Panc1 (cell line): ENCODE results near the gene MYOZ2. TPM values are rescaled to one million over a fixed set of nuclear protein-coding genes. Genes with fewer than 3 reads are reported as not detected.

Source experiments
- ATAC-seq: fragments of 200-7000 bp; cut with Tn5 transposase; 2 replicates; pipeline ENCODE4 v1.9.1; 2020; ENCODE audit warnings: mild to moderate bottlenecking, moderate library complexity
- BruUV-seq: library from RNA; stranded (reverse); fragments of 400-500 nt; replicated peaks from 2 replicates; lab custom pipeline; 2021; lab: Mats Ljungman, UMichigan
- CTCF ChIA-PET: fragments of 300-600 bp; sonication (Branson Sonifier 250); formaldehyde crosslinking; loops from one replicate; lab custom pipeline; 2022; ENCODE audit warnings: antibody characterized with exemption; lab: Charles Lee
- POLR2A ChIA-PET: fragments of 300-600 bp; sonication (Branson Sonifier 250); formaldehyde crosslinking; loops from one replicate; lab custom pipeline; 2022; ENCODE audit warnings: antibody characterized with exemption; lab: Charles Lee
- DNase-seq: peaks from one replicate; pipeline ENCODE4 v3.0.0-alpha.2; 2010; ENCODE audit warnings: low read depth, low spot score
- H3K27ac ChIP-seq: 2 replicates; pipeline ENCODE4 v1.5.1; 2011; ENCODE audit warnings: mild to moderate bottlenecking, low read length, inconsistent platforms
- H3K27me3 ChIP-seq: fragments of 200-500 bp; sonication (Bioruptor generic); 2 replicates; pipeline ENCODE4 v1.6.0; 2014; ENCODE audit warnings: low read length, inconsistent platforms; ENCODE audit not compliant: control insufficient read depth, insufficient read depth
- H3K36me3 ChIP-seq: fragments of 200-500 bp; sonication (Bioruptor generic); 2 replicates; pipeline ENCODE4 v1.5.1; 2014; ENCODE audit warnings: inconsistent platforms, mild to moderate bottlenecking, low read length, moderate library complexity; ENCODE audit not compliant: control insufficient read depth, insufficient read depth
- H3K4me1 ChIP-seq: 2 replicates; pipeline ENCODE4 v1.5.1; 2011; ENCODE audit warnings: inconsistent platforms, mild to moderate bottlenecking, low read length, moderate library complexity; ENCODE audit not compliant: control insufficient read depth, insufficient read depth
- H3K4me3 ChIP-seq, 2 experiments: 2 replicates each; pipeline ENCODE4 v1.5.1; 2011 to 2012; ENCODE audit warnings: low read depth in 2 of 2, low read length in 2 of 2, mild to moderate bottlenecking in 2 of 2, inconsistent platforms in 1 of 2, moderate library complexity in 1 of 2
- H3K9me3 ChIP-seq: fragments of 200-500 bp; sonication (Bioruptor generic); 2 replicates; pipeline ENCODE4 v1.5.1; 2014; ENCODE audit warnings: low read depth, mild to moderate bottlenecking, inconsistent platforms, low read length, moderate library complexity; ENCODE audit not compliant: control insufficient read depth, insufficient read depth
- CTCF ChIP-seq: fragments of 450-650 bp; IDR thresholded peaks from 2 replicates; pipeline ENCODE4 v1.5.1; 2017; ENCODE audit warnings: mild to moderate bottlenecking
- POLR2AphosphoS5 ChIP-seq: IDR thresholded peaks from 2 replicates; pipeline ENCODE4 v1.6.1; 2012; ENCODE audit warnings: mild to moderate bottlenecking, low read depth, low read length, moderate library complexity
- REST ChIP-seq, 2 experiments: IDR thresholded peaks; 2 replicates each; pipeline ENCODE4 v1.6.1; 2011 to 2012; ENCODE audit warnings: low read depth in 2 of 2, control low read depth in 1 of 2, low read length in 1 of 2, mild to moderate bottlenecking in 1 of 2, moderate library complexity in 1 of 2; ENCODE audit not compliant: insufficient read depth in 1 of 2
- SIN3A ChIP-seq: IDR thresholded peaks from 2 replicates; pipeline ENCODE4 v1.6.1; 2012; ENCODE audit warnings: low read depth, mild to moderate bottlenecking, low read length, moderate library complexity, borderline replicate concordance; ENCODE audit not compliant: insufficient read depth
- TCF7L2 ChIP-seq: IDR thresholded peaks from 2 replicates; pipeline ENCODE4 v1.6.1; 2011; ENCODE audit warnings: mild to moderate bottlenecking, low read depth, low read length, inconsistent platforms
- in situ Hi-C: cut with HindIII; loops from 2 replicates; pipeline ENCODE4 v1.10.0; 2016; ENCODE audit warnings: low sequenced_read_pairs, low pct_unique_long_range_greater_than_20kb
- intact Hi-C: fragments of 100-400 bp; cut with micrococcal nuclease; formaldehyde crosslinking; loops from one replicate; pipeline ENCODE4 v1.10.0; 2022; ENCODE audit not compliant: unreplicated experiment
- total RNA-seq: library from RNA; stranded (reverse); gene quantifications from one replicate; pipeline ENCODE4 v1.2.1, GENCODE V29; 2021; ENCODE audit not compliant: unreplicated experiment

MYOZ2 gene
- total RNA-seq, 1 experiment from 2014 or later: not detected

GRCh38 chr4:119105605-119106004, 30.0 kb upstream of the MYOZ2 start:
- CTCF ChIA-PET: no interaction called here

GRCh38 chr4:119106036-119107000, 29.3 kb upstream of the MYOZ2 start:
- no peaks in the 10 kb centered on the region for H3K27me3 ChIP-seq
- intact Hi-C loops (no loop called here), in situ Hi-C loops (no loop called here)
- H3K36me3 ChIP-seq: no peaks in the 10 kb centered on the region
- H3K4me3 ChIP-seq: no peak overlapping the region
- BruUV-seq: no TSS peak
- DNase-seq (no peak), ATAC-seq (no peak)
- no peaks in the 10 kb centered on the region for H3K4me1 ChIP-seq
- POLR2A ChIA-PET: no interaction called here
- CTCF ChIA-PET: no interaction called here
- H3K27ac ChIP-seq: no peak overlapping the region
- no peaks in the 10 kb centered on the region for H3K9me3 ChIP-seq
- TF ChIP-seq REST (IDR thresholded peaks at IDR 0.05; ENCODE audit: insufficient read depth in 1 of 2, low read depth in 2 of 2, low read length in 1 of 2) (no peak), SIN3A (no peak), POLR2AphosphoS5 (no peak), CTCF (no peak)

More at GRCh38 chr4:119105605-119106004, 30.0 kb upstream of the MYOZ2 start:
- no peak overlapping the region for H3K4me3 ChIP-seq
- H3K9me3 ChIP-seq: no peaks in the 10 kb centered on the region
- no peaks in the 10 kb centered on the region for H3K36me3 ChIP-seq
- H3K4me1 ChIP-seq: no peaks in the 10 kb centered on the region
- intact Hi-C loops (no loop called here), in situ Hi-C loops (no loop called here)
- BruUV-seq: no TSS peak
- DNase-seq (no peak), ATAC-seq (no peak)
- no peaks in the 10 kb centered on the region for H3K27me3 ChIP-seq
- POLR2A ChIA-PET: no interaction called here
- TF ChIP-seq SIN3A (no peak), TCF7L2 (no peak), POLR2AphosphoS5 (no peak), CTCF (no peak), REST (IDR thresholded peaks at IDR 0.05; ENCODE audit: insufficient read depth in 1 of 2, low read depth in 2 of 2, low read length in 1 of 2) (no peak)
- no peak overlapping the region for H3K27ac ChIP-seq
